AG09309 (cell line): ENCODE measurements around the gene GINS2.

Experiments used
- DNase-seq: peaks from one replicate; pipeline ENCODE4 v3.0.0-alpha.2; 2010; ENCODE audit warnings: low read depth
- H3K4me3 ChIP-seq: 2 replicates; pipeline ENCODE4 v1.5.1; 2011; ENCODE audit warnings: mild to moderate bottlenecking, low read depth, low read length, moderate library complexity; ENCODE audit not compliant: control insufficient read depth
- TF ChIP-seq, protein P1 (sequence below): IDR thresholded peaks from 2 replicates; pipeline ENCODE4 v1.5.1; 2011; ENCODE audit warnings: mild to moderate bottlenecking, low read depth, low read length, inconsistent platforms; ENCODE audit not compliant: insufficient read depth, control insufficient read depth; ENCODE audit errors: missing control alignments

GINS2 gene

DNA sequence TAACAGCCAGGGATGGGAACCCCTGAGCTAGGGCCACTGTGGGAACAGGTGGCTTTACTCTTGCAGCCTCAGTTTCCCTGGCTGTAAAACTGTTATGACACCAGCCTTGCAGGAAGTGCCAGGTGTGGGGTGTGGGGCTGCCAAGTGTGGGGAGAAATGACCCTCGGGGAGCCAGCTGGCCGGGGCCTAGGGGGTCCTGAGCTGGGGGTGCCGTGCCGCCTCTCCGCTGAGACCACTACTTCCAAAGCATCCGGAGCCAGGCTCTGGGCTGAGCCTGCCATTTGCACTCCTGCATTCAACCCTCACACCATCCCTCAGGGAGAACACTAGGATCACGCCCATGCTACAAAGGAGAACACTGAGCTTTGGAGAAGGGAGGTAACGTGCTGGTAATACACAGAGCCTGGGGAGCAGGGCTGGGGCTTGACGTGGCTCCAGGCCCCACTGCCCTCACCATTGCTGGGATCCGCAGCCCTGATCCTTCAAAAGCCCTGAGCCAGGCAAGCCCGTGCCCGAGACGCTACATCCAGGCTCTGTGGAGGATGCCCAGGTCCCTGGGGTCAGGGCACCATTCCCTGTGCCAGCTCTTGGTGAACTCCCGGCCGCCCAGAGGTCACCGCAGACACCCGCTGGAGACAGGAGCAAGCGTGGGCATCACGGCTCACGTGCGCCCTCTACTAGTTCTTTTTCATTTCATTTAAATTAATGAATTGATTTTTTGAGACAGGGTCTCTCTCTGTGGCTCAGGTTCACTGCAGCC, 28.8 kb upstream of the GINS2 start:
- H3K4me3 ChIP-seq = no peak overlapping the region
- peak; percentile 8 for DNase-seq
- TF ChIP-seq, protein P1, sequence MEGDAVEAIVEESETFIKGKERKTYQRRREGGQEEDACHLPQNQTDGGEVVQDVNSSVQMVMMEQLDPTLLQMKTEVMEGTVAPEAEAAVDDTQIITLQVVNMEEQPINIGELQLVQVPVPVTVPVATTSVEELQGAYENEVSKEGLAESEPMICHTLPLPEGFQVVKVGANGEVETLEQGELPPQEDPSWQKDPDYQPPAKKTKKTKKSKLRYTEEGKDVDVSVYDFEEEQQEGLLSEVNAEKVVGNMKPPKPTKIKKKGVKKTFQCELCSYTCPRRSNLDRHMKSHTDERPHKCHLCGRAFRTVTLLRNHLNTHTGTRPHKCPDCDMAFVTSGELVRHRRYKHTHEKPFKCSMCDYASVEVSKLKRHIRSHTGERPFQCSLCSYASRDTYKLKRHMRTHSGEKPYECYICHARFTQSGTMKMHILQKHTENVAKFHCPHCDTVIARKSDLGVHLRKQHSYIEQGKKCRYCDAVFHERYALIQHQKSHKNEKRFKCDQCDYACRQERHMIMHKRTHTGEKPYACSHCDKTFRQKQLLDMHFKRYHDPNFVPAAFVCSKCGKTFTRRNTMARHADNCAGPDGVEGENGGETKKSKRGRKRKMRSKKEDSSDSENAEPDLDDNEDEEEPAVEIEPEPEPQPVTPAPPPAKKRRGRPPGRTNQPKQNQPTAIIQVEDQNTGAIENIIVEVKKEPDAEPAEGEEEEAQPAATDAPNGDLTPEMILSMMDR = peak; percentile 72

DNA sequence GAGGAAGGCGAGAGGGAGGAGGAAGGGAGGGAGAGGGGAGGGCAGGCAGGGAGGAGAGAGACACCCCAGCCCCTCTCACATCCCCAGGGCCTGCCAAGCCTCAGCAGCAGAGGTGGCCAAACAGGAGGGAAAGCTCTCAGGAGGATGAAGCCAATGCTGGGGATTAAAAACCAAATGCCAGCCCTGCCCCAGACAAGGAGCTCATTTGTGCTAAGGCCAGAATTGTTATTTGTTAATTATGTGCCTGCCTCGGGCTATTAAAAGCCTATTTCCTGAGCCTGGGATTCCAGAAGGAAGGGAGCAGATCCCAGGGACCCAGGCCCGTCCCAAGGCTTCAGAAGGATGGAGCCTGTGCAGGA, 27.9 kb upstream of the GINS2 start:
- DNase-seq = no peak
- H3K4me3 ChIP-seq = no peak overlapping the region
- TF ChIP-seq, protein P1 = no peak

DNA sequence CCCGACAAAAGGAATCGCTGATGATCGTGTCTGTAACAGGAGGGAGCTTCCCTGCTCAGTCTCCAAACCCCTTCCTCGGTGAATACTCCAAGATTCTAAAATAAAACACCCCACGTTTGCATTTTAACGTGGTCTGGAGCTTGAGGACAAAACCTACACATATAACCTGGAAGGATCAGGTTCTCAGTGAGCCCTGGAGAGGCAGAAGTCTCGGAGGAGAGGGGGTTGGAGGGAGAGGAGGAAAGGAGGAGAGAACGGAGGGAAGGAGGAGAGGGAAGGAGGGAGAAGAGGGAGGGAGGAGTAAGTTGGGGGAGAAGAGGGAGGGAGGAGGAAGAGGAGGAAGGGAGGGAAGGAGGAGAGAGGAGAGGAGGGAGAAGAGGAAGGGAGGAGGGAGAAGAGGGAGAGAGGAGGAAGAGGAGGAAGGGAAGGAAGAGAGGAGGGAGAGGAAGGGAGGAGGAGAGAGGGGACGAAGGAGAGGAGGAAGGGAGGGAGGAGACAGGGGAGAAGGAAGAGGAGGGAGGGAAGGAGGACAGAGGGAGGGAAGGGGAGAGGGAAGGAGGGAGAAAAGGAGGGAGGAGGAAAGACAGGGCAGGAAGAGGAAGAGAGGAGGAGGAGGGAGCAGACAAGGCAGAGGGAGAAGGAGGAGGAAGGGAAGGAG, 27.4 kb upstream of the GINS2 start:
- H3K4me3 ChIP-seq = no peak overlapping the region
- TF ChIP-seq, protein P1 = no peak
- no peak for DNase-seq

DNA sequence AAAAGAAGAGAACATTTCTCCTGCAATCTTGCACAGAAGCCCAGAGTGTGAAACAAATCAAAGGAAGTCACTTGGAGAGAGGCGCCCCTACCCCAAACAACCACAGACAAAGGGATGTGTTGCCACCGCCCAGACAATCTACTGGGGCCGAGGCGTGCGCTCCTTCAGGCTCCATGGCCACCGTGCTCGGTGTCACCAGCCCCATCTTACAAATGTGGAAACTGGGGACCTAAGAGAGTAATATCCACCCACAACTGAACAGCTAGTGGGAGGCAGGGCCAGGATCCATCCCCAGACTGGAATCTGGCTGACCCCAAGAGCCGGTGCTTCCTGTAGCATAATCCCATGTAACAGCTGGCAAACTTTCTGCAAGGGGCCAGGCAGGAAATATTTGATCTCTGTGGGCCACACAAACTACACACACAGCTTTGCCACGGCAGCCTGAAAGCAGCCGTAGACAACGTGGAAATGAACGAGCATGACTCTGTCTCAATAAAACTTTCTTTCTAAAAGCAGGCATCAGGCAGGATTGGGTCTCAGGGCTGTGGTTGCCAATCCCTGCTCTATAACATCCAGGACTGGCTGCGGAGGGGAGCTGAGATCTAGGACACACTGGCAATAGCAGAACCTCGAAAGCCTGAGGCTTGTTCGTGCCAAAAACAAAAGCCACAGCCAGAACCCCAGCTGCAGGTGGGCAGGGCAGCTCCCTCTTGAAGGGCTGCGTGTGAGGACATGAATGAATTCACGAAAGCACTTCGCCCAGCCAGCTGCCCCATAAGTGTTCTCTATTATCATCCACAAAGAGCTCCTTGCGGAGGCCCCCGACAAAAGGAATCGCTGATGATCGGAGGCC, 26.6 kb upstream of the GINS2 start:
- no peak overlapping the region for H3K4me3 ChIP-seq
- TF ChIP-seq, protein P1 = no peak
- DNase-seq = no peak

DNA sequence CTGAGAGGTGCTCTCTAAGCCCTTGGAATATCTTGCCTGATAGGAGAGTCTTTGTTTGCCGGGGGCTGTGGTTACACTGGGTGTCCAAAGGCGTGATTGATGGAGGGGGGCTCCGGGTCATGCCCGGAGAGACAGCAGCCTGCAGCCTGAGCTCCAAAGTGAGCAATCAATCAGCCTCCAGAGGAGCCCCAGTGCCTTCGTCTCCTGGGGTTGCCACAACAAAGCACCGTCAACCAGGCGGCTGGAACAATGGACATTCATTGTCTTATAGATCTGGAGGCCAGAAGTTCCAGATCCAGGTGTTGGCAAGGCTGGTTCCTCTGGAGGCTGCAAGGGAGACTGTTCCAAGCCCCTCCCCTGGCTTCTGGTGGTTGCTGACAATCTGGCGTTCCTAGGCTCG, 24.0 kb upstream of the GINS2 start:
- DNase-seq = no peak
- TF ChIP-seq, protein P1 = no peak
- H3K4me3 ChIP-seq = no peak overlapping the region

DNA sequence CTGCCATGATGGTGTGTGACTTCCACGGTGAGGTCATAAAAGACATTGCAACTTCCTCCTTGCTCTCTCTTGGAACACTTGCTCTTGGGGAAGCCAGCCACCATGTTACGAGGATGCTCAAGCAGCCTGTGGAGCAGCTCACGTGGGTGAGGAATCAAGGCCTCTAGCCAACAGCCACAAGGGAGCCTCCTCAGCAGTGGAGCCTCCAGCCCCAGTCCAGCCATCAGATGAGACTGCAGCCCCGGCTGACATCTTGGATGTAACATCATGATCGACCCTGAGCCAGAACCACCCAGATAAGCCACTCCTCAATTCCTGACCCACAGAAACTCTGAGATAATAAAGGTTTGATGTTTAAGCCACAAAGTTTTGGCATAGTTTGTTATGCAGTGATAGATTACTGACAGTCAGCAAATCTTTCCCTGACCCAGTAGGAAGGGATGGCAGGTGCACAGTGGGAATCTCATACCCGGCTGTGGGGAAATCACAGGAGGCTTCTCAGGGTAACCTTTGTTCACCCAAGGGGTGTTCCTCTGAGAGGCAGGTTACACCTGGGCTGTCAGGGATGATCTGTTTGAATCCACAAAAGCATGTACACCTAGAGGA, 23.3 kb upstream of the GINS2 start:
- no peak overlapping the region for H3K4me3 ChIP-seq
- TF ChIP-seq, protein P1 = no peak
- no peak for DNase-seq
